Activated T-helper 2 cell treated with anti-CD3 and anti-CD28 coated beads, Interferon-gamma antibody, Interleukin-2, Interleukin-4, amounts not matched to agents 10 μg/mL and 5 μg/mL and 100 μg/mL, durations not matched to agents 14 hours and 24 hours and 36 hours (primary cell): Measurements from ENCODE around the gene CCNG2. TPM values are rescaled to one million over a fixed set of nuclear protein-coding genes. Genes with fewer than 3 reads are reported as not detected.

Experiments
- DNase-seq: peaks from one replicate; pipeline ENCODE4 v3.0.0; 2021; ENCODE audit warnings: low spot score
- H3K27ac Mint-ChIP-seq: one replicate; pipeline ENCODE4 v1.8.0; 2021; ENCODE audit warnings: mixed read lengths
- H3K27me3 Mint-ChIP-seq: one replicate; pipeline ENCODE4 v1.8.0; 2021; ENCODE audit warnings: low read depth, mixed read lengths
- H3K36me3 Mint-ChIP-seq: one replicate; pipeline ENCODE4 v1.8.0; 2021; ENCODE audit warnings: low read depth, mixed read lengths
- H3K4me1 Mint-ChIP-seq: one replicate; pipeline ENCODE4 v1.8.0; 2021; ENCODE audit warnings: low read depth, mixed read lengths
- H3K4me3 Mint-ChIP-seq: one replicate; pipeline ENCODE4 v1.8.0; 2021; ENCODE audit warnings: low read depth, mild to moderate bottlenecking, moderate library complexity, mixed read lengths
- H3K9me3 Mint-ChIP-seq: one replicate; pipeline ENCODE4 v1.8.0; 2021; ENCODE audit warnings: mixed read lengths
- intact Hi-C: fragments of 100-400 bp; cut with micrococcal nuclease; formaldehyde crosslinking; loops from one replicate; pipeline ENCODE4 v1.15.1; 2023
- total RNA-seq: library from RNA; stranded (reverse); gene quantifications from 2 replicates; pipeline ENCODE4 v1.2.3, GENCODE V29; 2022

Gene CCNG2
- total RNA-seq, 1 donor from 2014 or later = 34.3 TPM

GRCh38 chr4:77169481-77169880 is 12.5 kb downstream of the CCNG2 start:
- H3K27ac Mint-ChIP-seq = no peak overlapping the region

GRCh38 chr4:77170926-77171325 is 13.9 kb downstream of the CCNG2 start:
- Mint-ChIP-seq H3K27ac (no peak overlapping the region), H3K4me3 (no peak overlapping the region), H3K4me1 (peaks cover 4% of the 10 kb centered on the region), H3K36me3 (peaks cover 45% of the 10 kb centered on the region), H3K27me3 (peaks cover 6% of the 10 kb centered on the region), H3K9me3 (no peaks in the 10 kb centered on the region)
- intact Hi-C loops = no loop called here
- DNase-seq = no peak

More at GRCh38 chr4:77169481-77169880, 12.5 kb downstream of the CCNG2 start:
- intact Hi-C loops = no loop called here
- Mint-ChIP-seq H3K4me1 (peaks cover 4% of the 10 kb centered on the region), H3K36me3 (peaks cover 59% of the 10 kb centered on the region), H3K4me3 (no peak overlapping the region), H3K27me3 (no peaks in the 10 kb centered on the region), H3K9me3 (no peaks in the 10 kb centered on the region)
- no peak for DNase-seq

GRCh38 chr4:77172336-77172735 is 15.3 kb downstream of the CCNG2 start:
- Mint-ChIP-seq H3K4me1 (peaks cover 4% of the 10 kb centered on the region), H3K36me3 (peaks cover 37% of the 10 kb centered on the region), H3K9me3 (no peaks in the 10 kb centered on the region), H3K27me3 (peaks cover 10% of the 10 kb centered on the region), H3K27ac (no peak overlapping the region), H3K4me3 (no peak overlapping the region)
- intact Hi-C loops = no loop called here
- DNase-seq = no peak

- no peak for DNase-seq
- no peaks in the 10 kb centered on the region for H3K4me1 Mint-ChIP-seq
- intact Hi-C loops = no loop called here
- H3K27me3 Mint-ChIP-seq = peaks cover 15% of the 10 kb centered on the region
- no peak overlapping the region for H3K4me3 Mint-ChIP-seq
- H3K36me3 Mint-ChIP-seq = peaks cover 16% of the 10 kb centered on the region
- H3K27ac Mint-ChIP-seq = no peak overlapping the region
- no peaks in the 10 kb centered on the region for H3K9me3 Mint-ChIP-seq
Observed at GRCh38 chr4:77174426-77174825, 17.4 kb downstream of the CCNG2 start.

GRCh38 chr4:77175201-77175611 is 18.2 kb downstream of the CCNG2 start:
- no peaks in the 10 kb centered on the region for H3K9me3 Mint-ChIP-seq
- no peak overlapping the region for H3K4me3 Mint-ChIP-seq
- no peak for DNase-seq
- intact Hi-C loops = no loop called here
- peaks cover 8% of the 10 kb centered on the region for H3K36me3 Mint-ChIP-seq
- H3K27me3 Mint-ChIP-seq = peaks cover 16% of the 10 kb centered on the region
- no peak overlapping the region for H3K27ac Mint-ChIP-seq
- H3K4me1 Mint-ChIP-seq = no peaks in the 10 kb centered on the region

- H3K4me3 Mint-ChIP-seq = no peak overlapping the region
- intact Hi-C loops = no loop called here
- no peak for DNase-seq
- H3K9me3 Mint-ChIP-seq = no peaks in the 10 kb centered on the region
- H3K27me3 Mint-ChIP-seq = peaks cover 16% of the 10 kb centered on the region
- H3K4me1 Mint-ChIP-seq = no peaks in the 10 kb centered on the region
- no peaks in the 10 kb centered on the region for H3K36me3 Mint-ChIP-seq
- H3K27ac Mint-ChIP-seq = no peak overlapping the region
Observed at GRCh38 chr4:77176640-77177039, 19.6 kb downstream of the CCNG2 start.

GRCh38 chr4:77177199-77177598 is 20.2 kb downstream of the CCNG2 start:
- H3K36me3 Mint-ChIP-seq = no peaks in the 10 kb centered on the region
- no peaks in the 10 kb centered on the region for H3K9me3 Mint-ChIP-seq
- no peak overlapping the region for H3K4me3 Mint-ChIP-seq
- no peak for DNase-seq
- H3K4me1 Mint-ChIP-seq = no peaks in the 10 kb centered on the region
- peaks cover 16% of the 10 kb centered on the region for H3K27me3 Mint-ChIP-seq
- no peak overlapping the region for H3K27ac Mint-ChIP-seq
- intact Hi-C loops = no loop called here

GRCh38 chr4:77178560-77178959 is 21.6 kb downstream of the CCNG2 start:
- H3K27me3 Mint-ChIP-seq = peaks cover 22% of the 10 kb centered on the region

GRCh38 chr4:77179519-77179918 is 22.5 kb downstream of the CCNG2 start:
- Mint-ChIP-seq H3K4me1 (no peaks in the 10 kb centered on the region), H3K4me3 (no peak overlapping the region), H3K36me3 (no peaks in the 10 kb centered on the region), H3K27ac (no peak overlapping the region), H3K27me3 (peaks cover 29% of the 10 kb centered on the region), H3K9me3 (no peaks in the 10 kb centered on the region)
- intact Hi-C loops = no loop called here
- no peak for DNase-seq

More at GRCh38 chr4:77178560-77178959, 21.6 kb downstream of the CCNG2 start:
- no peaks in the 10 kb centered on the region for H3K4me1 Mint-ChIP-seq
- H3K4me3 Mint-ChIP-seq = no peak overlapping the region
- intact Hi-C loops = no loop called here
- H3K36me3 Mint-ChIP-seq = no peaks in the 10 kb centered on the region
- H3K27ac Mint-ChIP-seq = no peak overlapping the region
- no peaks in the 10 kb centered on the region for H3K9me3 Mint-ChIP-seq
- DNase-seq = no peak

- DNase-seq = no peak
- no peaks in the 10 kb centered on the region for H3K36me3 Mint-ChIP-seq
- no peaks in the 10 kb centered on the region for H3K9me3 Mint-ChIP-seq
- no peaks in the 10 kb centered on the region for H3K4me1 Mint-ChIP-seq
- intact Hi-C loops = no loop called here
- no peak overlapping the region for H3K27ac Mint-ChIP-seq
- H3K27me3 Mint-ChIP-seq = peaks cover 26% of the 10 kb centered on the region
- H3K4me3 Mint-ChIP-seq = no peak overlapping the region
Observed at GRCh38 chr4:77181720-77182119, 24.7 kb downstream of the CCNG2 start.

GRCh38 chr4:77183777-77184420 is 26.9 kb downstream of the CCNG2 start:
- H3K4me1 Mint-ChIP-seq = peaks cover 2% of the 10 kb centered on the region
- intact Hi-C loops = no loop called here

GRCh38 chr4:77184974-77185373 is 28.0 kb downstream of the CCNG2 start:
- Mint-ChIP-seq H3K27ac (no peak overlapping the region), H3K27me3 (peaks cover 24% of the 10 kb centered on the region), H3K9me3 (no peaks in the 10 kb centered on the region), H3K4me3 (no peak overlapping the region), H3K4me1 (peaks cover 2% of the 10 kb centered on the region), H3K36me3 (no peaks in the 10 kb centered on the region)
- DNase-seq = no peak
- intact Hi-C loops = no loop called here

More at GRCh38 chr4:77183777-77184420, 26.9 kb downstream of the CCNG2 start:
- H3K27ac Mint-ChIP-seq = no peak overlapping the region
- H3K9me3 Mint-ChIP-seq = no peaks in the 10 kb centered on the region
- DNase-seq = no peak
- H3K27me3 Mint-ChIP-seq = peaks cover 27% of the 10 kb centered on the region
- H3K36me3 Mint-ChIP-seq = no peaks in the 10 kb centered on the region
- no peak overlapping the region for H3K4me3 Mint-ChIP-seq

- Mint-ChIP-seq H3K4me1 (peaks cover 2% of the 10 kb centered on the region), H3K27me3 (peaks cover 24% of the 10 kb centered on the region), H3K4me3 (no peak overlapping the region), H3K36me3 (no peaks in the 10 kb centered on the region), H3K27ac (no peak overlapping the region), H3K9me3 (no peaks in the 10 kb centered on the region)
- no peak for DNase-seq
- intact Hi-C loops = no loop called here
Observed at GRCh38 chr4:77185686-77186085, 28.7 kb downstream of the CCNG2 start.

GRCh38 chr4:77187322-77187721 is 30.3 kb downstream of the CCNG2 start:
- peaks cover 4% of the 10 kb centered on the region for H3K4me1 Mint-ChIP-seq
- DNase-seq = no peak
- peaks cover 24% of the 10 kb centered on the region for H3K27me3 Mint-ChIP-seq
- H3K27ac Mint-ChIP-seq = no peak overlapping the region
- no peaks in the 10 kb centered on the region for H3K9me3 Mint-ChIP-seq
- intact Hi-C loops = no loop called here
- no peak overlapping the region for H3K4me3 Mint-ChIP-seq
- no peaks in the 10 kb centered on the region for H3K36me3 Mint-ChIP-seq
